Stomach (tissue), 4 donors: ENCODE measurements around the gene FRY.

Experiments
- CTCF ChIP-seq, 7 experiments: fragments of 450-650 bp in 4 of 7; fragments of 200-600 bp in 3 of 7; sonication (generic) in 3 of 7; IDR thresholded peaks; one replicate each; pipeline ENCODE4 v1.5.1; 2016 to 2019; ENCODE audit warnings: antibody characterized with exemption in 7 of 7, control low read depth in 2 of 7, mild to moderate bottlenecking in 1 of 7
- EP300 ChIP-seq: sonication (generic); formaldehyde crosslinking; IDR thresholded peaks from one replicate; pipeline ENCODE4 v1.6.1; 2017; ENCODE audit warnings: antibody characterized with exemption
- POLR2A ChIP-seq, 4 donors: fragments of 450-650 bp; IDR thresholded peaks; one replicate each; pipeline ENCODE4 v1.6.1; 2016; ENCODE audit warnings: antibody characterized with exemption in 4 of 4, control low read depth in 2 of 4, mild to moderate bottlenecking in 1 of 4, moderate library complexity in 1 of 4
- POLR2AphosphoS5 ChIP-seq, 3 donors: sonication (generic); formaldehyde crosslinking; IDR thresholded peaks; one replicate each; pipeline ENCODE4 v1.6.1; 2016; ENCODE audit warnings: antibody characterized with exemption in 3 of 3

GRCh38 chr13:32022311-32022710 lies 9.3 kb upstream of the FRY start:
- no peak for TF ChIP-seq CTCF (IDR thresholded peaks at IDR 0.05)
- TF ChIP-seq EP300: no peak
- TF ChIP-seq POLR2A (IDR thresholded peaks at IDR 0.05): no peak
- no peak for TF ChIP-seq POLR2AphosphoS5 (IDR thresholded peaks at IDR 0.05)
